ENCODE measurements around the gene LARGE1. TPM values are rescaled to one million over a fixed set of nuclear protein-coding genes. Genes with fewer than 3 reads are reported as not detected.

The LARGE1 gene
- total RNA-seq, 1 donor from 2014 or later: 35.5 TPM

- DNase-seq (ENCODE audit: low spot score in 2 of 2): no peak
- no peak for FAIRE-seq
These were observed 174.8 kb downstream of the LARGE1 start for GRCh38 chr22:33745501-33745900.

GRCh38 chr22:33743756-33744155, 176.5 kb downstream of the LARGE1 start:
- no peak for FAIRE-seq
- DNase-seq (ENCODE audit: low spot score in 2 of 2): no peak

GRCh38 chr22:33741025-33741424, 179.3 kb downstream of the LARGE1 start:
- DNase-seq (ENCODE audit: low spot score in 2 of 2): no peak
- no peak for FAIRE-seq

- DNase-seq (ENCODE audit: low spot score in 2 of 2) (no peak), FAIRE-seq (no peak)
These were observed 180.8 kb downstream of the LARGE1 start for GRCh38 chr22:33739516-33739915.

GRCh38 chr22:33737662-33738061, 182.6 kb downstream of the LARGE1 start:
- DNase-seq (ENCODE audit: low spot score in 2 of 2) (no peak), FAIRE-seq (no peak)

GRCh38 chr22:33735978-33736377, 184.3 kb downstream of the LARGE1 start:
- DNase-seq (ENCODE audit: low spot score in 2 of 2) (no peak), FAIRE-seq (no peak)

- FAIRE-seq (no peak), DNase-seq (ENCODE audit: low spot score in 2 of 2) (no peak)
These were observed 191.4 kb downstream of the LARGE1 start for GRCh38 chr22:33728847-33729246.

- DNase-seq (ENCODE audit: low spot score in 2 of 2) (no peak), FAIRE-seq (no peak)
These were observed 194.0 kb downstream of the LARGE1 start for GRCh38 chr22:33726294-33726734.

- DNase-seq (ENCODE audit: low spot score in 2 of 2) (peak in 1 of 2 donors; percentile 10), FAIRE-seq (no peak)
These were observed 196.4 kb downstream of the LARGE1 start for GRCh38 chr22:33723915-33724314.

GRCh38 chr22:33722816-33723215, 197.5 kb downstream of the LARGE1 start:
- no peak for FAIRE-seq

GRCh38 chr22:33720166-33720878, 200.0 kb downstream of the LARGE1 start:
- no peak for DNase-seq (ENCODE audit: low spot score in 2 of 2)
- no peak for FAIRE-seq

More at GRCh38 chr22:33722816-33723215, 197.5 kb downstream of the LARGE1 start:
- DNase-seq (ENCODE audit: low spot score in 2 of 2): no peak

GRCh38 chr22:33717694-33718396, 202.4 kb downstream of the LARGE1 start:
- FAIRE-seq (no peak), DNase-seq (ENCODE audit: low spot score in 2 of 2) (no peak)

GRCh38 chr22:33715237-33715985, 204.9 kb downstream of the LARGE1 start:
- no peak for FAIRE-seq
- no peak for DNase-seq (ENCODE audit: low spot score in 2 of 2)

GRCh38 chr22:33710326-33710725, 209.9 kb downstream of the LARGE1 start:
- DNase-seq (ENCODE audit: low spot score in 2 of 2) (no peak), FAIRE-seq (no peak)

GRCh38 chr22:33707581-33707980, 212.7 kb downstream of the LARGE1 start:
- DNase-seq (ENCODE audit: low spot score in 2 of 2): no peak
- no peak for FAIRE-seq

GRCh38 chr22:33706100-33706499, 214.2 kb downstream of the LARGE1 start:
- FAIRE-seq: no peak
- no peak for DNase-seq (ENCODE audit: low spot score in 2 of 2)

GRCh38 chr22:33699176-33699575, 221.1 kb downstream of the LARGE1 start:
- FAIRE-seq: no peak
- no peak for DNase-seq (ENCODE audit: low spot score in 2 of 2)

GRCh38 chr22:33697640-33698039, 222.6 kb downstream of the LARGE1 start:
- DNase-seq (ENCODE audit: low spot score in 2 of 2): no peak
- no peak for FAIRE-seq

- DNase-seq (ENCODE audit: low spot score in 2 of 2) (no peak), FAIRE-seq (no peak)
These were observed 229.1 kb downstream of the LARGE1 start for GRCh38 chr22:33691057-33691630.

GRCh38 chr22:33688903-33689302, 231.4 kb downstream of the LARGE1 start:
- FAIRE-seq: no peak
- no peak for DNase-seq (ENCODE audit: low spot score in 2 of 2)

- FAIRE-seq: no peak
These were observed 232.8 kb downstream of the LARGE1 start for GRCh38 chr22:33687464-33687863.

More at GRCh38 chr22:33687464-33687863, 232.8 kb downstream of the LARGE1 start:
- DNase-seq (ENCODE audit: low spot score in 2 of 2): no peak

Measured in frontal cortex (tissue), 4 donors.